ENCODE data around the gene BCL11B. TPM values are rescaled to one million over a fixed set of nuclear protein-coding genes. Genes with fewer than 3 reads are reported as not detected.

The BCL11B gene
- total and polyA plus RNA-seq, 4 donors, result 0.04 to 0.42 (median 0.16) TPM

- H3K9me3 ChIP-seq (ENCODE audit: control insufficient read depth in 4 of 4, low read length in 3 of 4), result no peaks in the 10 kb centered on the region
- H3K27me3 ChIP-seq (ENCODE audit: control insufficient read depth in 4 of 4, insufficient read depth in 4 of 4, low read length in 3 of 4), result no peaks in the 10 kb centered on the region
- H3K27ac ChIP-seq (ENCODE audit: low read depth in 1 of 2, low read length in 2 of 2), result peak overlapping the region in 1 of 2 donors; percentile 26
- H3K36me3 ChIP-seq (ENCODE audit: control insufficient read depth in 4 of 4, insufficient read depth in 3 of 4, low read depth in 1 of 4, low read length in 3 of 4), result no peaks in the 10 kb centered on the region
- WGBS, result 44% methylated on average over 18 of the region's 18 CpGs
- no peak overlapping the region for H3K4me3 ChIP-seq (ENCODE audit: low read depth in 1 of 3, low read length in 3 of 3)
- H3K4me1 ChIP-seq (ENCODE audit: control insufficient read depth in 4 of 4, insufficient read depth in 4 of 4, low read length in 3 of 4), result peaks cover 5 to 19% (median 18%) of the 10 kb centered on the region in 4 donors
- peak in 1 of 2 donors; percentile 78 for TF ChIP-seq JUND (IDR thresholded peaks at IDR 0.05)
- no peak for TF ChIP-seq ATF3 (IDR thresholded peaks at IDR 0.05)
- TF ChIP-seq HNF4A (conservative IDR thresholded peaks at IDR 0.05), result peak; percentile 93 to 96
- TF ChIP-seq FOXA2 (IDR thresholded peaks at IDR 0.05), result peak; percentile 53
- TF ChIP-seq MAX (IDR thresholded peaks at IDR 0.05), result peak; percentile 80
- peak; percentile 58 for TF ChIP-seq FOXA1 (IDR thresholded peaks at IDR 0.05)
- TF ChIP-seq CTCF (IDR thresholded peaks at IDR 0.05; ENCODE audit: low read depth, low read length, missing input control), result no peak
- TF ChIP-seq GABPA (IDR thresholded peaks at IDR 0.05 in 1 of 2, conservative IDR thresholded peaks at IDR 0.05 in 1 of 2), result peak in 1 of 2 donors; percentile 34
- TF ChIP-seq TAF1 (conservative IDR thresholded peaks at IDR 0.05), result no peak
- TF ChIP-seq NR2F2 (IDR thresholded peaks at IDR 0.05), result peak; percentile 90
- peak; percentile 84 to 94 for TF ChIP-seq RXRA (IDR thresholded peaks at IDR 0.05)
- TF ChIP-seq REST (IDR thresholded peaks at IDR 0.05), result peak; percentile 83
- TF ChIP-seq EGR1 (IDR thresholded peaks at IDR 0.05; ENCODE audit: low read depth in 2 of 2), result no peak
- peak; percentile 67 for TF ChIP-seq HNF4G (IDR thresholded peaks at IDR 0.05)
- TF ChIP-seq ZBTB33 (IDR thresholded peaks at IDR 0.05), result no peak
- TF ChIP-seq SP1 (IDR thresholded peaks at IDR 0.05), result peak; percentile 94
- TF ChIP-seq RAD21 (IDR thresholded peaks at IDR 0.05), result peak in 1 of 2 donors; percentile 27
- TF ChIP-seq YY1 (IDR thresholded peaks at IDR 0.05), result peak; percentile 79
- no peak overlapping the region for H3K9ac ChIP-seq (ENCODE audit: low read depth in 1 of 2, low read length in 2 of 2)
- DNase-seq (ENCODE audit: low spot score), result peak; percentile 50
These were observed 44.5 kb upstream of the BCL11B start for GRCh38 chr14:99316281-99317163.

Data from liver (tissue), 9 donors.